Natural killer cell (primary cell): ENCODE results near the gene LCAT. TPM values are rescaled to one million over a fixed set of nuclear protein-coding genes. Genes with fewer than 3 reads are reported as not detected.
A peak's percentile ranks its signal among the peaks of the same experiment; 100 is the strongest.

Experiments used
- ATAC-seq, 3 donors: fragments of 150-1000 bp in 2 of 3; fragments of 200-7000 bp in 1 of 3; cut with Tn5 transposase; 1 replicate in 1 of 3; 2 replicates in 2 of 3; pipeline ENCODE4 v1.10.0; 2021; ENCODE audit warnings: mild to moderate bottlenecking in 2 of 3, moderate library complexity in 2 of 3
- DNase-seq, 2 donors: peaks; one replicate each; pipeline versions ENCODE4 v3.0.0 to v3.0.0-alpha.2; 2013 to 2021; ENCODE audit warnings: mixed read lengths in 1 of 2
- H3K27ac ChIP-seq: one replicate; pipeline ENCODE4 v1.5.1; 2013; ENCODE audit warnings: mild to moderate bottlenecking, low read length
- H3K27me3 ChIP-seq: one replicate; pipeline ENCODE4 v1.6.1; 2013; ENCODE audit warnings: low read length; ENCODE audit not compliant: control insufficient read depth, insufficient read depth
- H3K36me3 ChIP-seq: one replicate; pipeline ENCODE4 v1.6.1; 2013; ENCODE audit warnings: low read length; ENCODE audit not compliant: control insufficient read depth, insufficient read depth
- H3K4me1 ChIP-seq: one replicate; pipeline ENCODE4 v1.6.1; 2013; ENCODE audit warnings: low read length; ENCODE audit not compliant: control insufficient read depth, insufficient read depth
- H3K4me3 ChIP-seq: one replicate; pipeline ENCODE4 v1.5.1; 2013; ENCODE audit warnings: low read length
- H3K9me3 ChIP-seq: one replicate; pipeline ENCODE4 v1.6.1; 2013; ENCODE audit warnings: low read length; ENCODE audit not compliant: control insufficient read depth, insufficient read depth
- H3K27ac Mint-ChIP-seq, 2 donors: one replicate each; pipeline ENCODE4 v1.8.0; 2022; ENCODE audit warnings: mild to moderate bottlenecking in 2 of 2, mixed read lengths in 2 of 2, moderate library complexity in 1 of 2
- H3K27me3 Mint-ChIP-seq, 2 donors: one replicate each; pipeline ENCODE4 v1.8.0; 2022; ENCODE audit warnings: low read depth in 2 of 2, mixed read lengths in 2 of 2
- H3K36me3 Mint-ChIP-seq: one replicate; pipeline ENCODE4 v1.8.0; 2022; ENCODE audit warnings: mixed read lengths
- H3K4me1 Mint-ChIP-seq, 2 donors: one replicate each; pipeline ENCODE4 v1.8.0; 2022; ENCODE audit warnings: mixed read lengths in 2 of 2
- H3K4me3 Mint-ChIP-seq: one replicate; pipeline ENCODE4 v1.8.0; 2022; ENCODE audit warnings: mild to moderate bottlenecking, moderate library complexity, mixed read lengths
- H3K9me3 Mint-ChIP-seq, 2 donors: one replicate each; pipeline ENCODE4 v1.8.0; 2022; ENCODE audit warnings: mixed read lengths in 2 of 2
- CTCF ChIP-seq: fragments of 200-600 bp; IDR thresholded peaks from one replicate; pipeline ENCODE4 v1.8.0; 2022; ENCODE audit warnings: antibody characterized with exemption
- WGBS: methylation state at CpG from one replicate; pipeline ENCODE4 v1.1.7; 2013; ENCODE audit warnings: missing lambda C conversion rate; ENCODE audit not compliant: insufficient coverage; 5-methylcytosine and 5-hydroxymethylcytosine counted together
- intact Hi-C: fragments of 100-400 bp; cut with micrococcal nuclease; formaldehyde crosslinking; loops from one replicate; pipeline ENCODE4 v1.14.2; 2022
- total RNA-seq, 4 donors: library from RNA; stranded (reverse); fragments of 120-200 nt in 1 of 4; gene quantifications; one replicate each; pipeline versions ENCODE4 v1.2.3 to v1.2.4, GENCODE V29; 2013 to 2022

Gene LCAT
- total RNA-seq, 3 donors from 2014 or later (not counting 1 experiment from before 2014, with no cell fraction given) = 7.1 to 12.4 (median 11.5) TPM

GRCh38 chr16:67979955-67980678 is 36.2 kb upstream of the LCAT start, which contains the start of gene DPEP3:
TSS of gene DPEP3 (minus strand) at chr16:67980499. CDS start at chr16:67980380, 119 bp downstream.
- no peaks in the 10 kb centered on the region for H3K9me3 Mint-ChIP-seq
- no peak within 1 kb of the TSS for H3K4me3 Mint-ChIP-seq
- H3K27ac ChIP-seq = no peak within 1 kb of the TSS
- intact Hi-C loops = no loop called here
- WGBS = 76% methylated on average over 62 of the region's 62 CpGs
- DNase-seq (no peak), ATAC-seq (no peak)
- H3K4me3 ChIP-seq = no peak within 1 kb of the TSS
- no peaks in the 10 kb centered on the region for H3K9me3 ChIP-seq
- no peak within 1 kb of the TSS for H3K27ac Mint-ChIP-seq
- H3K27me3 ChIP-seq = no peaks in the 10 kb centered on the region
- peaks cover 21% of the 10 kb centered on the region for H3K4me1 ChIP-seq
- H3K4me1 Mint-ChIP-seq = peaks cover 15% of the 10 kb centered on the region in 2 donors
- TF ChIP-seq CTCF = peak; percentile 15
- H3K36me3 ChIP-seq = no peaks in the 10 kb centered on the region
- no peaks in the 10 kb centered on the region for H3K36me3 Mint-ChIP-seq
- H3K27me3 Mint-ChIP-seq = no peaks in the 10 kb centered on the region

- no peak overlapping the region for H3K27ac ChIP-seq
- no peaks in the 10 kb centered on the region for H3K9me3 ChIP-seq
- Mint-ChIP-seq H3K9me3 (no peaks in the 10 kb centered on the region), H3K4me1 (no peaks in the 10 kb centered on the region), H3K4me3 (no peak overlapping the region), H3K27ac (no peak overlapping the region), H3K27me3 (no peaks in the 10 kb centered on the region), H3K36me3 (no peaks in the 10 kb centered on the region)
- no peaks in the 10 kb centered on the region for H3K27me3 ChIP-seq
- TF ChIP-seq CTCF = no peak
- H3K4me3 ChIP-seq = no peak overlapping the region
- WGBS = 88% methylated on average over 8 of the region's 9 CpGs
- ATAC-seq (no peak), DNase-seq (no peak)
- intact Hi-C loops = no loop called here
- H3K36me3 ChIP-seq = no peaks in the 10 kb centered on the region
- H3K4me1 ChIP-seq = no peaks in the 10 kb centered on the region
Measured at GRCh38 chr16:67977469-67978227, 33.7 kb upstream of the LCAT start.

- TF ChIP-seq CTCF = no peak
- H3K4me3 Mint-ChIP-seq = no peak overlapping the region
- H3K9me3 Mint-ChIP-seq = no peaks in the 10 kb centered on the region
- ATAC-seq = no peak
- no peaks in the 10 kb centered on the region for H3K36me3 Mint-ChIP-seq
- H3K4me1 Mint-ChIP-seq = no peaks in the 10 kb centered on the region
- Histone ChIP-seq H3K27me3 (no peaks in the 10 kb centered on the region), H3K4me3 (no peak overlapping the region), H3K9me3 (no peaks in the 10 kb centered on the region), H3K27ac (no peak overlapping the region), H3K36me3 (no peaks in the 10 kb centered on the region), H3K4me1 (no peaks in the 10 kb centered on the region)
- no peaks in the 10 kb centered on the region for H3K27me3 Mint-ChIP-seq
- H3K27ac Mint-ChIP-seq = no peak overlapping the region
- 70% methylated on average over 5 of the region's 5 CpGs for WGBS
- no peak for DNase-seq
- intact Hi-C loops = no loop called here
Measured at GRCh38 chr16:67977005-67977404, 33.1 kb upstream of the LCAT start.
